HG03135 (cell line): ENCODE measurements around the gene GOLGA2.
"Not testable (repeated sequence)": the region's sequence is repeated elsewhere in the genome, so short reads cannot be mapped to it uniquely, and the experiment has no call there.

Experiments used
- ATAC-seq: cut with Tn5 transposase; IDR thresholded peaks from one replicate; pipeline ENCODE4 v1.9.1; 2021; ENCODE audit warnings: mild to moderate bottlenecking, moderate library complexity; ENCODE audit not compliant: unreplicated experiment

GOLGA2 gene

GRCh38 chr9:128293091-128293490, 17.3 kb upstream of the GOLGA2 start:
- no peak for ATAC-seq

- no peak for ATAC-seq
These were observed 16.2 kb upstream of the GOLGA2 start for GRCh38 chr9:128292009-128292408.

GRCh38 chr9:128288273-128289004, 12.6 kb upstream of the GOLGA2 start:
- ATAC-seq: no peak

GRCh38 chr9:128286440-128286839, 10.6 kb upstream of the GOLGA2 start:
- no peak for ATAC-seq

GRCh38 chr9:128285033-128285784, 9.4 kb upstream of the GOLGA2 start:
- no peak for ATAC-seq

GRCh38 chr9:128282500-128282899, 6.7 kb upstream of the GOLGA2 start:
- no peak for ATAC-seq

GRCh38 chr9:128280084-128280622, 4.3 kb upstream of the GOLGA2 start:
- no peak for ATAC-seq

- ATAC-seq: not testable (repeated sequence)
These were observed 3.6 kb upstream of the GOLGA2 start for GRCh38 chr9:128279088-128280073.

- ATAC-seq: no peak
These were observed 915 bp upstream of the GOLGA2 start for GRCh38 chr9:128276574-128277270.

- ATAC-seq: peak; percentile 95
These were observed 284 bp upstream of the GOLGA2 start, which contains the start of gene SWI5 for GRCh38 chr9:128276008-128276573. SWI5 (plus strand) TSS chr9:128276276.

GRCh38 chr9:128274245-128274644, 1.6 kb downstream of the GOLGA2 start:
- ATAC-seq: no peak

GRCh38 chr9:128271512-128271911, 4.3 kb downstream of the GOLGA2 start:
- no peak for ATAC-seq

GRCh38 chr9:128271112-128271511, 4.7 kb downstream of the GOLGA2 start:
- no peak for ATAC-seq

- no peak for ATAC-seq
These were observed 8.8 kb downstream of the GOLGA2 start for GRCh38 chr9:128266868-128267590.

GRCh38 chr9:128265348-128265847, 10.4 kb downstream of the GOLGA2 start:
- no peak for ATAC-seq

GRCh38 chr9:128262687-128263086, 13.1 kb downstream of the GOLGA2 start:
- ATAC-seq: no peak

- no peak for ATAC-seq
These were observed 15.5 kb downstream of the GOLGA2 start for GRCh38 chr9:128260340-128260739.

- ATAC-seq: no peak
These were observed 16.7 kb downstream of the GOLGA2 start for GRCh38 chr9:128259156-128259555.

- ATAC-seq: no peak
These were observed 17.5 kb downstream of the GOLGA2 start for GRCh38 chr9:128258326-128258725.
